OCI-LY7 (cell line): Measurements from ENCODE around the gene ARL4A. TPM values are rescaled to one million over a fixed set of nuclear protein-coding genes. Genes with fewer than 3 reads are reported as not detected.

ENCODE experiments used
- BruUV-seq: library from RNA; stranded (reverse); fragments of 400-500 nt; replicated peaks from 2 replicates; lab custom pipeline; 2021; lab: Mats Ljungman, UMichigan
- CTCF ChIA-PET: fragments of 300-600 bp; sonication (Branson Sonifier 250); formaldehyde crosslinking; loops from one replicate; lab custom pipeline; 2022; ENCODE audit warnings: antibody characterized with exemption; ENCODE audit not compliant: unreplicated experiment; lab: Charles Lee
- POLR2A ChIA-PET: fragments of 300-600 bp; sonication (Branson Sonifier 250); formaldehyde crosslinking; loops from one replicate; lab custom pipeline; 2022; ENCODE audit warnings: antibody characterized with exemption; lab: Charles Lee
- DNase-seq: peaks from one replicate; pipeline ENCODE4 v3.0.0-alpha.2; 2015; ENCODE audit warnings: low spot score
- H2AFZ ChIP-seq: fragments of 200-600 bp; sonication (generic), shearing (Covaris generic); 2 replicates; pipeline ENCODE4 v1.6.1; 2014; ENCODE audit warnings: mild to moderate bottlenecking, antibody characterized with exemption, low read length, moderate library complexity
- H3K27ac ChIP-seq: fragments of 200-600 bp; sonication (generic); 2 replicates; pipeline ENCODE4 v1.5.1; 2014; ENCODE audit warnings: mixed run types, low read depth, mild to moderate bottlenecking, moderate library complexity, low read length, inconsistent platforms; ENCODE audit not compliant: poor library complexity, severe bottlenecking
- H3K36me3 ChIP-seq: fragments of 200-600 bp; sonication (generic); 2 replicates; pipeline ENCODE4 v1.6.1; 2014; ENCODE audit warnings: mild to moderate bottlenecking, antibody characterized with exemption, low read length, moderate library complexity, mixed read lengths; ENCODE audit not compliant: insufficient read depth
- H3K4me1 ChIP-seq: fragments of 200-600 bp; sonication (generic); 2 replicates; pipeline ENCODE4 v1.5.1; 2014; ENCODE audit warnings: mild to moderate bottlenecking, low read length; ENCODE audit not compliant: insufficient read depth, poor library complexity, severe bottlenecking
- H3K4me2 ChIP-seq: fragments of 200-600 bp; sonication (generic); 2 replicates; pipeline ENCODE4 v1.6.1; 2014; ENCODE audit warnings: mild to moderate bottlenecking, low read length
- H3K4me3 ChIP-seq: fragments of 200-600 bp; sonication (generic); 2 replicates; pipeline ENCODE4 v1.5.1; 2014; ENCODE audit warnings: mild to moderate bottlenecking, low read depth, low read length; ENCODE audit not compliant: poor library complexity, severe bottlenecking
- H3K79me2 ChIP-seq: fragments of 200-600 bp; sonication (generic); 2 replicates; pipeline ENCODE4 v1.6.1; 2016; ENCODE audit warnings: low read depth, mild to moderate bottlenecking, low read length, moderate library complexity, mixed read lengths; ENCODE audit not compliant: insufficient read depth
- H3K9me2 ChIP-seq: fragments of 200-600 bp; sonication (generic); 2 replicates; pipeline ENCODE4 v1.6.1; 2016; ENCODE audit warnings: mild to moderate bottlenecking, low read length, mixed read lengths; ENCODE audit not compliant: insufficient read depth
- H3K9me3 ChIP-seq: fragments of 200-600 bp; sonication (generic); 2 replicates; pipeline ENCODE4 v1.6.1; 2014; ENCODE audit warnings: mild to moderate bottlenecking, mixed run types, low read length, mixed read lengths
- H4K20me1 ChIP-seq: fragments of 200-600 bp; sonication (generic); 2 replicates; pipeline ENCODE4 v1.6.1; 2014; ENCODE audit warnings: mild to moderate bottlenecking, antibody characterized with exemption, low read length, moderate library complexity, mixed read lengths; ENCODE audit not compliant: insufficient read depth
- CTCF ChIP-seq: fragments of 200-600 bp; sonication (generic); conservative IDR thresholded peaks from 2 replicates; pipeline ENCODE4 v1.5.1; 2014; ENCODE audit warnings: mild to moderate bottlenecking, antibody characterized with exemption, low read length, moderate library complexity, mixed read lengths
- EZH2phosphoT487 ChIP-seq: fragments of 200-600 bp; sonication (generic); IDR thresholded peaks from 2 replicates; pipeline ENCODE4 v1.6.1; 2018; ENCODE audit warnings: low read depth, borderline replicate concordance, mild to moderate bottlenecking, mixed run types, antibody characterized with exemption, low read length, moderate library complexity, mixed read lengths
- intact Hi-C: fragments of 100-400 bp; cut with micrococcal nuclease; formaldehyde crosslinking; loops from one replicate; pipeline ENCODE4 v1.10.0; 2022; ENCODE audit not compliant: unreplicated experiment
- total RNA-seq, 2 experiments: library from RNA; depleted of rRNA in 1 of 2; stranded (reverse); fragments of >200 nt in 1 of 2; shearing (Covaris generic) in 1 of 2; gene quantifications; 2 replicates each; pipeline ENCODE4 v1.2.3, GENCODE V29; 2014 to 2022

ARL4A gene
- total RNA-seq, 2 experiments from 2014 or later: 5.5 to 10.1 TPM

GRCh38 chr7:12647364-12648219, 39.8 kb upstream of the ARL4A start:
- H3K4me2 ChIP-seq: no peak overlapping the region
- intact Hi-C loops: no loop called here
- no peak overlapping the region for H3K4me3 ChIP-seq
- no peaks in the 10 kb centered on the region for H3K36me3 ChIP-seq
- DNase-seq: no peak
- H2AFZ ChIP-seq: no peak overlapping the region
- no peaks in the 10 kb centered on the region for H3K9me2 ChIP-seq
- no TSS peak for BruUV-seq
- H3K79me2 ChIP-seq: no peaks in the 10 kb centered on the region
- no peaks in the 10 kb centered on the region for H4K20me1 ChIP-seq
- ChIA-PET CTCF (no interaction called here), POLR2A (no interaction called here)
- H3K4me1 ChIP-seq: no peaks in the 10 kb centered on the region
- no peaks in the 10 kb centered on the region for H3K9me3 ChIP-seq
- TF ChIP-seq EZH2phosphoT487 (no peak), CTCF (no peak)
- H3K27ac ChIP-seq: no peak overlapping the region

GRCh38 chr7:12648704-12649261, 38.6 kb upstream of the ARL4A start:
- Histone ChIP-seq H2AFZ (no peak overlapping the region), H3K4me2 (no peak overlapping the region), H3K27ac (no peak overlapping the region), H3K79me2 (no peaks in the 10 kb centered on the region), H3K9me3 (no peaks in the 10 kb centered on the region), H4K20me1 (no peaks in the 10 kb centered on the region), H3K4me3 (no peak overlapping the region), H3K36me3 (no peaks in the 10 kb centered on the region), H3K4me1 (no peaks in the 10 kb centered on the region), H3K9me2 (no peaks in the 10 kb centered on the region)
- intact Hi-C loops: no loop called here
- DNase-seq: no peak
- POLR2A ChIA-PET: interaction anchor here (0.5 to 0.7 kb wide), 3 partner anchors 13 to 1414 kb away, joined by 3 to 6 read pairs (median 3); no protein-coding TSS in a partner anchor
- CTCF ChIA-PET: no interaction called here
- no TSS peak for BruUV-seq
- TF ChIP-seq CTCF (no peak), EZH2phosphoT487 (no peak)

GRCh38 chr7:12649348-12649747, 38.1 kb upstream of the ARL4A start:
- H3K9me3 ChIP-seq: no peaks in the 10 kb centered on the region
- H3K9me2 ChIP-seq: no peaks in the 10 kb centered on the region
- no peaks in the 10 kb centered on the region for H3K79me2 ChIP-seq
- ChIA-PET CTCF (no interaction called here), POLR2A (interaction anchor here (0.7 kb wide), 1 partner anchor 14 kb away, joined by 3 read pairs; no protein-coding TSS in a partner anchor)
- TF ChIP-seq CTCF (no peak), EZH2phosphoT487 (no peak)
- no peaks in the 10 kb centered on the region for H3K36me3 ChIP-seq
- DNase-seq: no peak
- no peak overlapping the region for H3K4me3 ChIP-seq
- no peak overlapping the region for H2AFZ ChIP-seq
- no peak overlapping the region for H3K27ac ChIP-seq
- no TSS peak for BruUV-seq
- H3K4me2 ChIP-seq: no peak overlapping the region
- intact Hi-C loops: no loop called here
- no peaks in the 10 kb centered on the region for H3K4me1 ChIP-seq
- H4K20me1 ChIP-seq: no peaks in the 10 kb centered on the region
